DND-41 (cell line): ENCODE data around the gene AEBP2.
A peak's percentile ranks its signal among the peaks of the same experiment; 100 is the strongest.

Experiments
- ATAC-seq: fragments of 200-7000 bp; cut with Tn5 transposase; 3 replicates; pipeline ENCODE4 v1.9.1; 2021; ENCODE audit warnings: low read depth; ENCODE audit not compliant: insufficient read depth
- DNase-seq: peaks from one replicate; pipeline ENCODE4 v3.0.0-alpha.2; 2020
- H2AFZ ChIP-seq: 2 replicates; pipeline ENCODE4 v1.6.0; 2012; ENCODE audit warnings: low read depth, low read length
- H3K27ac ChIP-seq: 2 replicates; pipeline ENCODE4 v1.5.1; 2012; ENCODE audit warnings: low read length, inconsistent platforms
- H3K27me3 ChIP-seq: fragments of 200-600 bp; sonication (generic); 2 replicates; pipeline ENCODE4 v1.6.0; 2012; ENCODE audit warnings: low read length, mild to moderate bottlenecking, inconsistent platforms; ENCODE audit not compliant: insufficient read depth, poor library complexity
- H3K36me3 ChIP-seq: 2 replicates; pipeline ENCODE4 v1.5.1; 2012; ENCODE audit warnings: low read length, inconsistent platforms; ENCODE audit not compliant: insufficient read depth
- H3K4me1 ChIP-seq: 2 replicates; pipeline ENCODE4 v1.5.1; 2012; ENCODE audit warnings: mild to moderate bottlenecking, low read length; ENCODE audit not compliant: insufficient read depth
- H3K4me2 ChIP-seq: 2 replicates; pipeline ENCODE4 v1.6.0; 2012; ENCODE audit warnings: mild to moderate bottlenecking, moderate library complexity, low read length, inconsistent platforms; ENCODE audit not compliant: insufficient read depth
- H3K4me3 ChIP-seq, 2 experiments: fragments of 200-600 bp in 1 of 2; shearing (Covaris generic) in 1 of 2; 2 replicates each; pipeline ENCODE4 v1.5.1; 2012 to 2016; ENCODE audit warnings: inconsistent platforms in 2 of 2, low read length in 2 of 2, mild to moderate bottlenecking in 2 of 2, low read depth in 1 of 2, moderate library complexity in 1 of 2
- H3K79me2 ChIP-seq: 2 replicates; pipeline ENCODE4 v1.6.0; 2012; ENCODE audit warnings: low read length, inconsistent platforms; ENCODE audit not compliant: insufficient read depth
- H3K9ac ChIP-seq: 2 replicates; pipeline ENCODE4 v1.6.0; 2012; ENCODE audit warnings: low read depth, mild to moderate bottlenecking, inconsistent platforms, low read length, moderate library complexity
- H3K9me3 ChIP-seq: 2 replicates; pipeline ENCODE4 v1.5.1; 2012; ENCODE audit warnings: low read length, moderate library complexity, mild to moderate bottlenecking, inconsistent platforms; ENCODE audit not compliant: insufficient read depth, severe bottlenecking
- H4K20me1 ChIP-seq: 2 replicates; pipeline ENCODE4 v1.6.0; 2012; ENCODE audit warnings: low read length; ENCODE audit not compliant: insufficient read depth
- EZH2 ChIP-seq: IDR thresholded peaks from 3 replicates; pipeline ENCODE4 v1.6.1; 2012; ENCODE audit warnings: borderline replicate concordance, low read depth, mild to moderate bottlenecking, moderate library complexity, low read length, inconsistent platforms; ENCODE audit not compliant: severe bottlenecking
- TF ChIP-seq, protein P1 (sequence below): IDR thresholded peaks from 2 replicates; pipeline ENCODE4 v1.5.1; 2012; ENCODE audit warnings: borderline replicate concordance, low read length, moderate library complexity, mild to moderate bottlenecking; ENCODE audit not compliant: poor library complexity, severe bottlenecking; ENCODE audit errors: extremely low read depth

The AEBP2 gene

DNA sequence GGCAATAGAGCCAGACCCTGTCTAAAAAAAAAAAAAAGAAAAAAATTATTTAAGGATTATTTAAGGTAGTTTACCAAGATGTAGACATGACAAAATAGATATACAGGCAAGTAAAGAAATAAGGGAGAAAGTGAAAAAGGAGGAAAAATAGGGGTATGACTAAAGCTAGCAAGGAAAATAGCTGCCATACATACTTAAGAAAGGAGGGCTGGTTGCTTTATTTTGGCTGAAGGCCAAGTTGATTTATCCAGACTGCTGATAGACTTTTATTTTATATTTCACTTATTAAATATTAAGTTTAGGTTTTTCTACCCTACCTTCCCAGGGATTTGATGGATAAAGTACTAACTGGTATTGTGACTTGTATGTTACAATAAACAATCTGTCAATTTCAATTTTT lies 8.3 kb upstream of the AEBP2 start:
- peak overlapping the region; percentile 97 for H3K27ac ChIP-seq
- TF ChIP-seq EZH2: no peak
- TF ChIP-seq, protein P1, sequence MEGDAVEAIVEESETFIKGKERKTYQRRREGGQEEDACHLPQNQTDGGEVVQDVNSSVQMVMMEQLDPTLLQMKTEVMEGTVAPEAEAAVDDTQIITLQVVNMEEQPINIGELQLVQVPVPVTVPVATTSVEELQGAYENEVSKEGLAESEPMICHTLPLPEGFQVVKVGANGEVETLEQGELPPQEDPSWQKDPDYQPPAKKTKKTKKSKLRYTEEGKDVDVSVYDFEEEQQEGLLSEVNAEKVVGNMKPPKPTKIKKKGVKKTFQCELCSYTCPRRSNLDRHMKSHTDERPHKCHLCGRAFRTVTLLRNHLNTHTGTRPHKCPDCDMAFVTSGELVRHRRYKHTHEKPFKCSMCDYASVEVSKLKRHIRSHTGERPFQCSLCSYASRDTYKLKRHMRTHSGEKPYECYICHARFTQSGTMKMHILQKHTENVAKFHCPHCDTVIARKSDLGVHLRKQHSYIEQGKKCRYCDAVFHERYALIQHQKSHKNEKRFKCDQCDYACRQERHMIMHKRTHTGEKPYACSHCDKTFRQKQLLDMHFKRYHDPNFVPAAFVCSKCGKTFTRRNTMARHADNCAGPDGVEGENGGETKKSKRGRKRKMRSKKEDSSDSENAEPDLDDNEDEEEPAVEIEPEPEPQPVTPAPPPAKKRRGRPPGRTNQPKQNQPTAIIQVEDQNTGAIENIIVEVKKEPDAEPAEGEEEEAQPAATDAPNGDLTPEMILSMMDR: no peak
- H2AFZ ChIP-seq: no peak overlapping the region
- DNase-seq (no peak), ATAC-seq (no peak)
- no peaks in the 10 kb centered on the region for H3K36me3 ChIP-seq
- H4K20me1 ChIP-seq: no peaks in the 10 kb centered on the region
- 0 out of 2 replicates have a peak, but pooled peaks cover 6% of the 10 kb centered on the region for H3K79me2 ChIP-seq
- H3K9me3 ChIP-seq: no peaks in the 10 kb centered on the region
- no peaks in the 10 kb centered on the region for H3K27me3 ChIP-seq
- H3K4me1 ChIP-seq: peaks cover 69% of the 10 kb centered on the region
- peak overlapping the region; percentile 50; the same call in 1 of the 2 replicates for H3K4me2 ChIP-seq
- no peak overlapping the region for H3K4me3 ChIP-seq
- H3K9ac ChIP-seq: peak overlapping the region; percentile 50

DNA sequence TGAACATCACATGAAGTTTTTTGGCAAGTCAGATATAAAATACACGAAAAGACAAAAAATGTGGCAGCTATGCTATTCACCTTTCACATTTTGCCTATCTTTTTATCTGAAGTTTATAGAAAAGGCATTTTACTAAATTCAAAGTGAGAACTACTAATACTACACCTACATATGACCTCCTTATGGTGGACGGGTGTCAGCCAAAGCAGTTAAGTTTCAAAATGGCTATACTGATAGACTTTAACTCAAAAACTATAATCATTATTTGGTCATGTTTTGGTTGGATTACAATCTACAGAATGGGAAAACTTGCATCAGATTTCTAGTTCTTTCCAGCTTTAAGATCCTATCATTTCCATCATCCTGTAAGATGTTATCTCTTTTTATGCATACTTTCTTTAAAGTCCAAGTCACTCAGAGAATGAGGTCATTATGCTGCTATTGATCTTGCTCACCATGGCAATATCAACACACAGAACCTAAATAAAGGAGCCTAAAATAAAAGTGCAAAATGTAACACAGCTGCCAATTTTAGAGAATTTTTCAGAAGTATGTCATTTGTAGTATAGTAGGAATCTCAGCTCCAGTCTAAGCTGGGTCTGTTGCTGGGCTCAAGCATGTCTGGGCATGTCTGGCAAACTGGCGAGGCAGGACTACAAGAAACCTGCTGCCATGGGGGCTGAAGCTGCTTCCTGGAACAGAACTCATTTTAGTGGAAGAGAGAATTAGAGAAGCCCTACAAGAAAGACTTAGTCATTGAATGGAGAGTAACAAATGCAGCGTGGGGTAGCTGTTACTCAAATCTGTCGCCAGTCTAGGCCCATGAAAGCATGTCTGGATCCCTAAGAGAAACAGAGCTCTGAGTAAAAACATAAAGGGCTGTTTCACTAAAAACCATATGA lies 7.6 kb upstream of the AEBP2 start:
- H3K9me3 ChIP-seq: no peaks in the 10 kb centered on the region
- no peaks in the 10 kb centered on the region for H3K27me3 ChIP-seq
- peak overlapping the region in 1 of 2 experiments; percentile 10; a peak in 1 of 4 replicates for H3K4me3 ChIP-seq
- peaks cover 76% of the 10 kb centered on the region for H3K4me1 ChIP-seq
- TF ChIP-seq, protein P1: no peak
- no peak for TF ChIP-seq EZH2
- peak overlapping the region; percentile 97 for H3K27ac ChIP-seq
- H4K20me1 ChIP-seq: no peaks in the 10 kb centered on the region
- H3K4me2 ChIP-seq: peak overlapping the region; percentile 50
- no peaks in the 10 kb centered on the region for H3K36me3 ChIP-seq
- peaks cover 6% of the 10 kb centered on the region; the same call in 1 of the 2 replicates for H3K79me2 ChIP-seq
- ATAC-seq (peak; percentile 79), DNase-seq (peak; percentile 90)
- H3K9ac ChIP-seq: peak overlapping the region; percentile 50
- peak overlapping the region; percentile 63 for H2AFZ ChIP-seq

DNA sequence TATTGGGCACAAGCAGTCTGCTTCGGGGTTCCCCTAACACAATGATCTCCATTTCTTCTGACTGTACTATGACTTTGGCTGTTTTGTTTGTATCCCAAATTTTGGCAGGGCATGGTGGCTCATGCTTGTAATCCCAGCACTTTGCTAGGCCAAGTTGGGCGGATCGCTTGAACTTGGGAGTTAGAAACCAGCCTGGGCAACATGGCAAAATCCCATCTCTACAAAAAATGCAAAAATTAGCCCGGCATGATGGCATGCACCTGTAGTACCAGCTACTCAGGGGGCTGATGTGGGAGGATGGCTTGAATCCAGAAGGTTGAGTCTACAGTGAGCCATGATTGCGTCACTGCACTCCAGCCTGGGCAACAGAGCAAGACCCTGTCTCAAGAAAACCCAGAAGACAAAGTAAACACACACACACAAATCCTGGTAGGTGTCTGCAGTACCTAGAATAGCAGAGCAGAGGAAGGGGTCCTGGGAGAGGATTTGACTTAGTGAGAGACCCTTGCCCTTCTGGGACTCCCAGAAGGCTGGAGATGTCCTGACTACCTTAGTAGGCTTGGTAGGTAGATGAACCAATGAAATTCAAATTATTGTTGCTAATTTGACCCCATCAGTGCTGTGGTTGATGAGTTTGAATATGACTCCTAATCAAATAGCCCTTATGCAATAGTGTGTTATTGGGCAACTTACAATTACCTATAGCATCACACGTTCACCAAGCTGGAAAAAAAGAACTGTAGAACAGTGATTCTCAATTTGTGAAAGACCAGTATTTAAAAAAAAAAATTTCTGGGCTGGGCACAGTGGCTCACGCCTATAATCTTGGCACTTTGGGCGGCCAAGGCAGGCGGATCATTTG lies 6.8 kb upstream of the AEBP2 start:
- H3K4me2 ChIP-seq: peak overlapping the region; percentile 50
- peak overlapping the region; percentile 97 for H3K27ac ChIP-seq
- H3K79me2 ChIP-seq: peaks cover 10% of the 10 kb centered on the region; the same call in 1 of the 2 replicates
- TF ChIP-seq, protein P1: no peak
- no peak for TF ChIP-seq EZH2
- DNase-seq (no peak), ATAC-seq (no peak)
- H3K4me1 ChIP-seq: peaks cover 85% of the 10 kb centered on the region
- no peak overlapping the region; a peak in 1 of 4 replicates for H3K4me3 ChIP-seq
- H4K20me1 ChIP-seq: no peaks in the 10 kb centered on the region
- no peaks in the 10 kb centered on the region for H3K36me3 ChIP-seq
- peak overlapping the region; percentile 63 for H2AFZ ChIP-seq
- H3K9ac ChIP-seq: peak overlapping the region; percentile 53
- H3K9me3 ChIP-seq: no peaks in the 10 kb centered on the region
- no peaks in the 10 kb centered on the region for H3K27me3 ChIP-seq
